GM12873 (cell line): ENCODE data around the gene PRKAR2A.

Experiments used
- TF ChIP-seq, protein P1 (sequence below): IDR thresholded peaks from 2 replicates; pipeline ENCODE4 v1.5.1; 2012; ENCODE audit warnings: low read depth, mild to moderate bottlenecking, moderate library complexity, low read length, control low read depth; ENCODE audit not compliant: insufficient read depth; ENCODE audit errors: missing control alignments

Gene PRKAR2A

DNA sequence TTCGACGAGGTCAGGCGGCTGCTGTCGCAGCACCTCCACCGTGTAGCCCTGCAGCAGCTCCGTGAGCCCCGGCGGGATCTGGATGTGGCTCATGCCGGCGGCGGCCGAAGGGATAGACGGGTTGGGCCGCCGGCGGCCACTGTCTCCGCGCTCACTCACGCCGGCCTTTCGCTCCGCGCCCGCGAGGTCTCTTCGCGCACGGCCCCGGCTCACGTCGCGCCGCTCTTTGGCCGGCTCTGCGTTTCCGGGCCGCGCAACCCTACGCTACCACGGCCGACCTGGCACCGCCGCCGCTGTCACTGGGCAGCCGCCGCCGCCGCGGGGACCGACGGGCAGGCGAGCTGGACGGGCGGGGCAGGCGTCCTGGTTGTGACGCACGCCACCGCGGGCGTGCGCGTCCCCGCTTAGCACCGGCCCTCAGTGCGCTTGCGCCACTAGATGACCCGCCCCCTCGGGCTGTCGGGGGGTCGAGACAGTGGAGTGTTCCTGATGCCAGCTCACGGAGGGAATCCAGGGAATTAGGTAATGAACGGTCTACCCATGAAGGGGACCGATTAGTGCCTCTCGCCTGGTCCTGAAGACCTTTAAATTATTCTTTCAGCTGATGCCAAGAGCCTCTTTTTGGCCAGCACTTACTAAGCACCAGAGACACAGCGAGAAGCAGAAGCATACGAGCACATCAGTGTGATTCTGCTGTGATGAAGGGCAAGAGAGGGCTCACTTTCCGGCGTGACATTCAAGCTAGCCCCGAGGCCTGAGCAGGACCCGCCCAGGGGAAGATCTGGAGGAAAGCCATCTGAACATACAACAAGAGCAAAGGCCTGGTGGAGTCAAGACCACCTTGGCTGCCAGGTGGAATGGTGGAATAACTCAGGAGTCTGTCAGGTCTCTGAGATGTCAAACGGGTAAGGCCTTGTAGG is at the start of gene PRKAR2A:
TSS of gene PRKAR2A (minus strand) at position 371 of the 920 bp plus-strand sequence. CDS start at position 93, 278 bp downstream.
- TF ChIP-seq, protein P1, sequence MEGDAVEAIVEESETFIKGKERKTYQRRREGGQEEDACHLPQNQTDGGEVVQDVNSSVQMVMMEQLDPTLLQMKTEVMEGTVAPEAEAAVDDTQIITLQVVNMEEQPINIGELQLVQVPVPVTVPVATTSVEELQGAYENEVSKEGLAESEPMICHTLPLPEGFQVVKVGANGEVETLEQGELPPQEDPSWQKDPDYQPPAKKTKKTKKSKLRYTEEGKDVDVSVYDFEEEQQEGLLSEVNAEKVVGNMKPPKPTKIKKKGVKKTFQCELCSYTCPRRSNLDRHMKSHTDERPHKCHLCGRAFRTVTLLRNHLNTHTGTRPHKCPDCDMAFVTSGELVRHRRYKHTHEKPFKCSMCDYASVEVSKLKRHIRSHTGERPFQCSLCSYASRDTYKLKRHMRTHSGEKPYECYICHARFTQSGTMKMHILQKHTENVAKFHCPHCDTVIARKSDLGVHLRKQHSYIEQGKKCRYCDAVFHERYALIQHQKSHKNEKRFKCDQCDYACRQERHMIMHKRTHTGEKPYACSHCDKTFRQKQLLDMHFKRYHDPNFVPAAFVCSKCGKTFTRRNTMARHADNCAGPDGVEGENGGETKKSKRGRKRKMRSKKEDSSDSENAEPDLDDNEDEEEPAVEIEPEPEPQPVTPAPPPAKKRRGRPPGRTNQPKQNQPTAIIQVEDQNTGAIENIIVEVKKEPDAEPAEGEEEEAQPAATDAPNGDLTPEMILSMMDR, result no peak

DNA sequence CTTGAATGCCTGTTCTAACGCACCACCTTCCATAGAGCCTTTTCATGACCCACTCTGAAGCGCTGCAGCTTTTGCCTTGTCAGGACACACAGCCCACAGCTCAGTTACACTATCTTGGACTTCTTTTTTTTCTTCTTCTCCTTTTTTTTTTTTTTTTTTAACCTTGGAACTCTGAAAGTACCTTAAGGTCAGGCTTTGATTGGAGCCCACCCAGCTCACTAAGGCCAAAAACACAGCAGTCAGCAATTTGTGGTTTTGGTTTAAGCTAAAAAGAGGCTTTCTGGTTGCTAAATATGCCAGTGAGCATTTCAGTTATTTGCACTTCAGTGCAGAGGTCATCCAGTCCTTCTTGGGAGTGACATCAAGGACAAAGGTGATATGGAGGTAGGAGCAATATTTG is 49.3 kb upstream of the PRKAR2A start:
- TF ChIP-seq, protein P1, result no peak

DNA sequence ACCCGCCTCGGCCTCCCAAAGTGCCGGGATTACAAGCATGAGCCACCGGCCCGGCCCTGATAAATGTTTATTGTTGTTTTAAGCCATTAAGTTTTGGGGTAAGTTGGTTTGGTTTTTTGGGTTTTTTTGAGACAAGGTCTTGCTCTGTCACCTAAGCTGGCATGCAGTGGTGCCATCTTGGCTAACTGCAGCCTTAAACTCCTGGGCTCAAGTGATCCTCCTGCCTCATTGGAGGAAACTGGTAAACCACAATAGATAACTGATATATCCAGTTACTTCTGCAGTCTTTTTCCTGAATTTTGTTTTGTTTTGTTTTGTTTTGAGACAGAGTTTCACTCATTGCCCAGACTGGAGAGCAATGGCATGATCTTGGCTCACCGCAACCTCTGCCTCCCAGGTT is 46.8 kb upstream of the PRKAR2A start:
- TF ChIP-seq, protein P1, result no peak

DNA sequence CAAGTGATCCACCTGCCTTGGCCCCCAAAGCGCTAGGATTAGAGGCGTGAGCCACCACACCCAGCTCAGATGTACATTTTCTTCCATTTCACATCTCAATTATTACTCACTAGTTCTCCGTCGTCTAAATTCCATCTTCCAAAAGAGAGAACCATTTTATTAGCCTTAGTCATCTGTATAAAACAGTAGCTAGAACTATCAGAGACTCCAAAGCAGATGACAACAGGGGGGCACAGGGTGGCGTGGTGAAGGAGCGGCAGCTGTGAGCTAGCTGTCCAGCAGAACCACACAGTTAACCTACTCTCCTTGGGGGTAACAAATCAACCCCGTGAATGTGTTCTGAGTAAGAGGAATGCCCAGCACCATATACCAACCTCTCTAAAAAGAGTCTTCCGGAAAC is 43.9 kb upstream of the PRKAR2A start:
- TF ChIP-seq, protein P1, result no peak

DNA sequence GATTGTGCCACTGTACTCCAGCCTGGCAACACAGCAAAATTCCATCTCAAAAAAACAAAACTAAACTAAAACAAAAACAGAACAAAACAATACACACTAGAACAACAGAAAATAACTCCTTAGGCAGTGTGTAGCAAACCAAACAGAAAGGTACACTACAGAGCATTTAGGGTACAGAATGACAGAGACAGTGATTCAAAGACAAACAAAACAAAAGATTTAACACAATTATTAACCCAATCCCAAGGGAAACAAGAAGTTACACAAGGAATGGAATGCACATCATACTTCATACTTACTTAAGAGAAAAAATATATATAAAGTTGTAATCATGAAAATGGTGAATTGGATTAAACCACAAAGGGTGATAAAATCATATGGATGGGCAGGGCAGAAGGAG is 38.1 kb upstream of the PRKAR2A start:
- TF ChIP-seq, protein P1, result no peak

DNA sequence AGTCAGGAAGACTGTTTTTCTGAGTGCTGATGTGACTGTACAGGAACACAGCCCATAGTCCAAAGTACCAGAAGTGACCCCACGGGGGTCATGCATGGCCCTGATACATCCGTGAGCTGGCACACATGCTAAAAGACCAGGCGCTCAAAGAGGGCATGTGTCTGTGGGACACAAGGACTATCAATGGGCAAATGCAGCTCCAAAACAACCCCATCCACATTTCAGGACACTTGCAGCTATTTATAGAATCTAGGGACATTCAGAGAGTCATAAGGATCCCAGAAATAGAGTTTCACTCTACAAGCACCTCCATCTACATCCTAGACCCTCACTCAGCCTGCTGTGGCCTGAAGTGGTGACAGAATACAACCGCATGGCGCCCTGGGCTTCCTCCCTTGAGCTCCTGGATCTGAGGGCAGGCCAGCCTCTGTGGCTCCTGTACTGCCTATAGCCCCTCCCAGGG is 34.0 kb upstream of the PRKAR2A start:
- TF ChIP-seq, protein P1, result no peak

DNA sequence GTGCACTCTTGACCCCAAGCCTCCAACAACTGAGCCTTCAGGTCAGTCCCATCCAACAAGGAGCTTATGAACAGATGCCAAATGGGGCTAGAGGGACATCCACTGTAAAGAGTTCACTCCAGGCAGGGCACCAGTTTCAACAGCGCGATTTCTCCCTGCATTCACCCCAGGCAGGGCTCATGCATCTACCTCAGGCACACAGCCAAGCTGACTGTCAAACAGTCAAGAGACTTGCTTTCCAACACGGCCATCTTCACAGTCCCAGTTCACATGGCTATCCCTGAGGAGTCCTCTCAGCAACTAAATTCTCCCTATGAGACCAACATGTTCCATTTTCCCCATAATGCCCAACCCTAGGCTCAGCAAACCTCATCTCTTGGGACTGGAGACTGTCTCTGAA is 33.3 kb upstream of the PRKAR2A start:
- TF ChIP-seq, protein P1, result no peak
